Putamen (tissue), 1 donor: ENCODE results near the gene HMX2.
"Not testable (repeated sequence)": the region's sequence is repeated elsewhere in the genome, so short reads cannot be mapped to it uniquely, and the experiment has no call there.

Source experiments
- DNase-seq: peaks from one replicate; pipeline ENCODE4 v3.0.0-alpha.2; 2016; ENCODE audit warnings: low spot score

The HMX2 gene

DNA sequence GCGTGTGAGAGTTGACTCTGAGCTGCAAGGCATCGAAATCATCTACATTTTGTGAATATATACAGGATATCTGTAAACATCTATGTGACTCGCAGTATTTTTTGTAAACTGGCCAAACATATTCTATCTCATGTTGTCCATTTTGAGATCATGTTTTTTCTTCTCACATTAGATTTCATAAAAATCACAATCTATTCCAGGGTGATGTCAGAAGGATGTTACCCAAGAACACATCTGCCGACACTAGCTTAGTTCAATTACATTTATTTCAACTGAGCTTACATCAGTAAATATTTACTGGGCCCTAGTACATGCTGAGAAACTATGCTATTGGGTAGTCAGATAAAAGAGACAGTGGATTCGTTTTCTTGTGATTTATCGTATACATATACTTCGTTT lies 3.8 kb downstream of the HMX2 start:
- no peak for DNase-seq

DNA sequence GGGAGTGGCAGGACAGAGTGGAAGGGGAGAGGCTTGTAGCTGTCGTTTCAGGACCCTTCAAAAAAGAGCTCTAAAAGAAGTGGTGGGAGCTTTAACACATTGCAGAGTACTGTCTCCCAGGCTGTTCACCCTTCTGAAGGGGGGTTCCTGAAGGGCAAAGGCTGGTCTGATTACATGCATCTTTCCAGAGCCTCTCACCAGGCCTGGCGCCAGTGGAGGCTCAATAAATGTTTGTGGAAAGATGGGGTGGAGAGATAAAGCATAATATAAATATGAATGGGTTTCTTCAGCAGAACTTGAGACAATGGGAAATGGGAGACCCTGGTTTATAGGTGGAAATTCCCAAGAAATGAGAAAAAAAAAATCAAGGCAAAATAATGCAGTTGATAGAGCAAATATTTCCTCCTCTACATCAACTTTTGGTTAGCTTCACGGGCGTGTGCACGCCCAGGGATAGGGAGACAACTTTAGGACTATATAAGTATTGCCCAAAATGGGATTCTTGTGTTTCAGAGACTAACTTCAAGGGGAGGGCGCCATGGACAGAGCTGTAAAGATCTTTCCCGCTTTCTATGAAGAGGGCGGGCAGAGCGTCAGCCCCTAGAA lies 5.7 kb downstream of the HMX2 start:
- no peak for DNase-seq

GRCh38 chr10:123154092-123154710 lies 6.3 kb downstream of the HMX2 start, which contains the start of gene BUB3:
Gene BUB3, plus strand, starts transcription at chr10:123154402. Its CDS starts 516 bp downstream, at chr10:123154918.
- peak; percentile 100 for DNase-seq

GRCh38 chr10:123154711-123155505 lies 7.0 kb downstream of the HMX2 start:
- peak; percentile 34 for DNase-seq

GRCh38 chr10:123156078-123156477 lies 8.1 kb downstream of the HMX2 start:
- no peak for DNase-seq

GRCh38 chr10:123157210-123157609 lies 9.3 kb downstream of the HMX2 start:
- no peak for DNase-seq

DNA sequence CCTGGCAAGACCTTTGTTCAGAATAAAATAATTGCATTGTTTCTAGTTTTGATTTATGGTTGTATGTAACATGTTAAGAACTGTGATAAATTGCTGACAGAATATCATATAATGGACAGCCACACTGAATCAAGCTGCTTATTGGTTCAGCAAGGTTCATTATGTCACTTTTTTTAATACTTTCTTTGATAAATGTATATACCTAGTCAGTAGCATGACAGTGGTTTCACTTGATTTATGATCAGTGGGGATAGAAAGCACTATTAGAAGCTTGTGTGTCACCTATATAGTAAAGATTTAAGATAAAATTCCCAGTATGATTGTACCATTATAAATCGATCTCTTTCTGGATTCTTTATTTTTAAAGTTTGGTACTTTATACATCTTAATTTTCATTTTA lies 10.7 kb downstream of the HMX2 start:
- no peak for DNase-seq

DNA sequence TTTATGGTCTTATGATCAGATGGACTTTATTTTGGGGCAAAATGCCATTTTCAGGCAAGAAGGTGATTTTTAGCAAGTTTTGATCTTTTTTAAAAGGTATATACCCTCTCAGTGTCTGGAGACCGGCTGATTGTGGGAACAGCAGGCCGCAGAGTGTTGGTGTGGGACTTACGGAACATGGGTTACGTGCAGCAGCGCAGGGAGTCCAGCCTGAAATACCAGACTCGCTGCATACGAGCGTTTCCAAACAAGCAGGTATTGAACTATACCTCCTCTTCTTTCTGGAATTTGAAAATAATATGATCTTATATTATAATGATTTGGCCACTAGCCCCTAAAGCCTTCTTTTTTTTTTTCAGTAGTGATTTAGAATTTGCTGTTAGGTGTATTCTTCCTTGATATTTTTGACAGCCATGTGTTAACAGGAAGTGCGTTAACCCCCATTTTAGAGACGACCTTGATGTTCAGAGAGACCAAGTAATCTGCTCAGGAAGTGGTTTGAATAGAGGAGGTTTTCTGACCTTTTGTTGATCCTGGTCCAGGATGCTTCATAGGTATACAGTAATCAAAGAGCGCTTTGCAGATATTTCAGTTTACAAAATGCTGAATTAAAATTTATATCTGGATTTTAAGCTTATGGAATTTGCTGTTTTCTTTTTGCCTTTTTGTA lies 12.5 kb downstream of the HMX2 start:
- no peak for DNase-seq

GRCh38 chr10:123164319-123164718 lies 16.4 kb downstream of the HMX2 start:
- no peak for DNase-seq

GRCh38 chr10:123165445-123166072 lies 17.6 kb downstream of the HMX2 start:
- DNase-seq, result no peak

DNA sequence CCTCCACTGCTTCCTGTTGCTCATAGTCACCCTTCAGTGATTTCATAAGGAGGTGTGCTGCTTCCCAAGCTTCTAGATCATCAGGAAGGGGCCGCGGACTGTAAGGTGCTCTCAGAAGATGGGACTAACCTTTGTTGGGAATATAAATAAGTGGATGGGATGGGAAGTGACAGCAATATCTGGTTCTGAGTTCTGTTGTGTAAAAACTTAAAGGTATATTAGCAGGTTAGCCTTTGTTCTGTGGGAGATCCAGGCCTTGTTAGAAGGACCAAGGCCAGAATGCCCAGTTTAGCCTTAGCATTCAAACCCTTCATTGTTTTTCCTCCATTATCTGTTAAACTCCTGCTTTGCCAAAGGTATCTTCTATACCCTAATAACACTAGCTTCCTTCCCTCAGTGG lies 18.7 kb downstream of the HMX2 start:
- DNase-seq, result no peak

GRCh38 chr10:123170961-123171360 lies 23.0 kb downstream of the HMX2 start:
- DNase-seq, result no peak

DNA sequence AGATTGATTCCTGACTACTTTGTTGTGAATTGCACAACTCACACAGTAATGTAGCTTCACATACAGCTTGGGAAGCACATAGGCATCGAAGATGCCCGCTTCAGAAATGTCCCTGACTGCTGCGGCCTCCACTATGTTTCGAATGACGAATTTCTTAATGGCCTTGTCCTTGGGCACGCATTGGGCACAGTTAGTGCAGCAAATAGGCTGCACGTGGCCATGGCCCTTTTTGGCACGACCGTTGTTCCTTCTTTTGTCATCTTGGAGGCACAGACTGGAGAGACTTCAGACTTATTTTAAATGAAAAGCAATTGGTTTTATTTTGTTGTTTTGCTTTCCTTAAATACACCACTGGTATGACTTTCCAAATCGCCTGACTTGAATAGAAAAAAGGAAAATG lies 23.7 kb downstream of the HMX2 start:
- not testable (repeated sequence) for DNase-seq

- DNase-seq, result no peak
Observed at GRCh38 chr10:123175389-123176387, 27.8 kb downstream of the HMX2 start.

DNA sequence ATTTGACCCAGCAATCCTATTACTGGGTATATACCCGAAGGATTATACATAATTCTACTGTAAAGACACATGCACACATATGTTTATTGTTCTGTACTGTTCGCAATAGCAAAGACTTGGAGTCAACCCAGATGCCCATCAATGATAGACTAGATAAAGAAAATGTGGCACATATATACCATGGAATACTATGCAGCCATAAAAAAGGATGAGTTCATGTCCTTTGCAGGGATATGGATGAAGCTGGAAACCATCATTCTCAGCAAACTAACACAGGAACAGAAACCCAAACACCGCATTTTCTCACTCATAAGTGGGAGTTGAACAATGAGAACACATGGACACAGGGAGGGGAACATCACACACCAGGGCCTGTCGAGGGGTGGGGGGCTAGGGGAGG lies 30.5 kb downstream of the HMX2 start:
- DNase-seq, result not testable (repeated sequence)

- no peak for DNase-seq
Observed at GRCh38 chr10:123180101-123181090, 32.5 kb downstream of the HMX2 start.

DNA sequence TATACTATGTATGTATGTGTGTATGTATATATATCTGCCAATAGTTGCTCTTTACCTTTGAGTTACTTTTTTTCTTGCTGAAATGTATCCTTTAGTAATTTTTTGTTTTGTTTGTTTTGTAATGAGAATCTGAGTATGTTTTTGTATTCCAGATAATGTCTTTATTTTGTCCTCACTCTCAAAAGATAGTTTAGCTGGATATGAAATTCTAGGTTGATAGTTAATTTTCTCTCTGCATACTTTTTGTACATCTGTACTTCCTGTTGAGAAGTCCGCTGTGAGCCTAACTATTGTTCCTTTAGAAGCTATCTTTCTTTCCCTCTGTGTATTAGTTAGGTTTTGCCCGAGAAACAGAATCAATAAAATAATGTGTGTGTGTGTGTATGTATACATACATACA lies 35.8 kb downstream of the HMX2 start:
- no peak for DNase-seq

DNA sequence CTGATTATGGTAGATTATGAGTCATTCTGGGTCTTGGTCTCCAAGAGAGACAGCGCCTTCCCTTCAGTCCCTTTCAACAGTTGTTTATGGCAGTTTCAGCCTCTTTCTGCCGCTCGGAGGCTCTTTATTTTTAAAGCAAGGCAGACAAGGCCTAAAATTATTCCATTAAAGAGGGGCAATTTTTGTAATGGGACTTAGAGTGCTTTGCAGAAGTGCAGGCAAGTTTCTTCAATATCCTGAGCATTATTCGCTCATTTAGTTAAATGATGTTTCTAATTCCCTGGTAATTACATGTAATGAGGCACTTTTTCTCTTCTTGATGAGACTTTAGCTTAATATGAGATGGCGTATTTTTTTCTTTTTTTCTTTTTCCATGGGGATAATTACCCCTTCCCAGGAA lies 39.8 kb downstream of the HMX2 start:
- no peak for DNase-seq

- no peak for DNase-seq
Observed at GRCh38 chr10:123191886-123192285, 44.0 kb downstream of the HMX2 start.

- DNase-seq, result no peak
Observed at GRCh38 chr10:123194056-123194455, 46.1 kb downstream of the HMX2 start.
